ENCODE results near the gene ZCCHC14.

GRCh38 chr16:87525352-87525751 lies 32.5 kb upstream of the ZCCHC14 start:
- TF ChIP-seq CTCF (IDR thresholded peaks at IDR 0.05; ENCODE audit: insufficient read depth, low read depth, low read length) (no peak), EZH2 (IDR thresholded peaks at IDR 0.05; ENCODE audit: insufficient read depth, low read length) (no peak)
